Measurements from ENCODE around the gene SCAPER.

SCAPER gene

GRCh38 chr15:76588811-76589747 is 316.1 kb downstream of the SCAPER start:
- no peak overlapping the region for H3K4me3 ChIP-seq (ENCODE audit: low read depth, low read length)
- DNase-seq (ENCODE audit: low read depth), result no peak
- TF ChIP-seq, protein P1, sequence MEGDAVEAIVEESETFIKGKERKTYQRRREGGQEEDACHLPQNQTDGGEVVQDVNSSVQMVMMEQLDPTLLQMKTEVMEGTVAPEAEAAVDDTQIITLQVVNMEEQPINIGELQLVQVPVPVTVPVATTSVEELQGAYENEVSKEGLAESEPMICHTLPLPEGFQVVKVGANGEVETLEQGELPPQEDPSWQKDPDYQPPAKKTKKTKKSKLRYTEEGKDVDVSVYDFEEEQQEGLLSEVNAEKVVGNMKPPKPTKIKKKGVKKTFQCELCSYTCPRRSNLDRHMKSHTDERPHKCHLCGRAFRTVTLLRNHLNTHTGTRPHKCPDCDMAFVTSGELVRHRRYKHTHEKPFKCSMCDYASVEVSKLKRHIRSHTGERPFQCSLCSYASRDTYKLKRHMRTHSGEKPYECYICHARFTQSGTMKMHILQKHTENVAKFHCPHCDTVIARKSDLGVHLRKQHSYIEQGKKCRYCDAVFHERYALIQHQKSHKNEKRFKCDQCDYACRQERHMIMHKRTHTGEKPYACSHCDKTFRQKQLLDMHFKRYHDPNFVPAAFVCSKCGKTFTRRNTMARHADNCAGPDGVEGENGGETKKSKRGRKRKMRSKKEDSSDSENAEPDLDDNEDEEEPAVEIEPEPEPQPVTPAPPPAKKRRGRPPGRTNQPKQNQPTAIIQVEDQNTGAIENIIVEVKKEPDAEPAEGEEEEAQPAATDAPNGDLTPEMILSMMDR (IDR thresholded peaks at IDR 0.05; ENCODE audit: control insufficient read depth, extremely low read depth, insufficient read depth), result no peak

DNA sequence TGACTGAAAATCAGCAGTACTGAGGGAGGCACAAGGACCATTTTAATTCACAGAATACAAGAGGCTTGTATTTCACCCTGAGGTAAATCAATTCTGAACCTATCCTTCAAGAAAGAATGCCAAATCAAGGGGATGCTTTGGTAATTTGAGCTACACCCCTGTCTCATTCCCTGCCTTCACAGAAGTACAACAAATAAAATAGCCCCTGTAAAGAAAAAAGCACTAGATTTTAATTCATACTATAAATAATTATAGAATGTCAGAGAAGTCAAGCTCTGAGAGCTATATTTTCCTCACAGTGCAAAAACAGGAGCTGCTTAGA is 319.6 kb downstream of the SCAPER start:
- TF ChIP-seq, protein P1 (IDR thresholded peaks at IDR 0.05; ENCODE audit: control insufficient read depth, extremely low read depth, insufficient read depth), result no peak
- H3K4me3 ChIP-seq (ENCODE audit: low read depth, low read length), result no peak overlapping the region
- no peak for DNase-seq (ENCODE audit: low read depth)

- H3K4me3 ChIP-seq (ENCODE audit: low read depth, low read length), result no peak overlapping the region
Measured at GRCh38 chr15:76584868-76585575, 320.1 kb downstream of the SCAPER start.

GRCh38 chr15:76582550-76582949 is 322.6 kb downstream of the SCAPER start:
- DNase-seq (ENCODE audit: low read depth), result no peak
- TF ChIP-seq, protein P1 (IDR thresholded peaks at IDR 0.05; ENCODE audit: control insufficient read depth, extremely low read depth, insufficient read depth), result no peak
- H3K4me3 ChIP-seq (ENCODE audit: low read depth, low read length), result no peak overlapping the region

More at GRCh38 chr15:76584868-76585575, 320.1 kb downstream of the SCAPER start:
- DNase-seq (ENCODE audit: low read depth), result no peak
- TF ChIP-seq, protein P1 (IDR thresholded peaks at IDR 0.05; ENCODE audit: control insufficient read depth, extremely low read depth, insufficient read depth), result no peak

- no peak for DNase-seq (ENCODE audit: low read depth)
- H3K4me3 ChIP-seq (ENCODE audit: low read depth, low read length), result no peak overlapping the region
- TF ChIP-seq, protein P1 (IDR thresholded peaks at IDR 0.05; ENCODE audit: control insufficient read depth, extremely low read depth, insufficient read depth), result no peak
Measured at GRCh38 chr15:76577879-76578512, 327.1 kb downstream of the SCAPER start.

DNA sequence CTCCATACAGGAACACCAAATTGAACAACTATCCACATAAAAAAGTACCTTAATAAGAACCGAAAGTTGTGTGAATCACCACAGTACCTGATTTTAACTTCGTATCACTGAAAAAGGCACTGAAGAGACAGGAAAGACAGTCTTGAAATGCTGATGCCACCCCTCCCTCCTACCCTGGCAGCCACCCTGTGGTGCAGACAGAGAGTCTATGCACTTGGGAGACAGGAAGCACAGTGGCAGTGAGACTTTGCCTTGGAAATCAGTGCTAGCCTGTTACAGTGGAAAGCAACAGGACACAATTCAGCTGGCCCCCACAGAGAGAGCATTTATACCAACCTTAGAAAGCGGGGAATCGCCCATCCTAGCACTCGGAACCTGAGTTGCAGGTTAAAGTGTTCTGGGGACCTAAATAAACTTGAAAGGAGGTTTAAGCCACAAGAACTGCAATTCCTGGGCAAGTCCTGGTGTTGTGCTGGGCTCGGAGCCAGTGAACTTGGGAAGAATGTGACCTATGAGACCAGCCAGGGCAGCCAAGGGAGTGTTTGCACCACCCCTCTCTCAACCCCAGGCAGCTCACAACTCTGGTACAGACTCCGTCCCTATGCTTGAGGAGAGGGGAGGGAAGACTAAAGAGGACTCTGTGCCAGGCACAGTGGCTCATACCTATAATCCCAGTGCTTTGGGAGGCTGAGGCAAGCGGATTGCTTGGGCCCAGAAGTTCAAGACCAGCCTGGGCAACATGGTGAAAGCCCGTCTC is 328.4 kb downstream of the SCAPER start:
- H3K4me3 ChIP-seq (ENCODE audit: low read depth, low read length), result no peak overlapping the region
- TF ChIP-seq, protein P1 (IDR thresholded peaks at IDR 0.05; ENCODE audit: control insufficient read depth, extremely low read depth, insufficient read depth), result no peak
- peak; percentile 46 for DNase-seq (ENCODE audit: low read depth)
